HG03442 (cell line): ENCODE measurements around the gene BCAR3.
"Not testable (repeated sequence)": the region's sequence is repeated elsewhere in the genome, so short reads cannot be mapped to it uniquely, and the experiment has no call there.

Experiments
- ATAC-seq: cut with Tn5 transposase; IDR thresholded peaks from one replicate; pipeline ENCODE4 v1.9.1; 2021; ENCODE audit warnings: mild to moderate bottlenecking, moderate library complexity; ENCODE audit not compliant: unreplicated experiment

The BCAR3 gene

DNA sequence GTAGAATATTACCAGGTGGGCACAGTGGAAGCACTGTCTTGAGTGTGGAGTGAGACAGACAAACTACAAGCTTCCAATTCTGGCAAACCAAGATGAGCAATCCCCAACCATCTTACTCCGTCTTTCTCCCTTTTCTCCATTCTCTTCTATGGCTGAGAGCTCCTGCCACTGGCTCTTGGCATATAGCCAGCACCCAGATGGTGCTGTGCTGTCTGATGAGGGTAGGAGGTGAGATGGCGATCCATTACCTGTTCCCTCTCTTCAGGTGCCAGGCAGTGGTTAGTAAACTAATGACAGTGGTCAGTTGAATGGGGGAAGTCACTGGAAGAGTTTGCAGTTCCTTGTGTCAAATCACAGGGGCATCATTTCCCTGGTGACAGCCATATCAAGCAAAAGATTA, 125.3 kb downstream of the BCAR3 start:
- ATAC-seq: no peak

DNA sequence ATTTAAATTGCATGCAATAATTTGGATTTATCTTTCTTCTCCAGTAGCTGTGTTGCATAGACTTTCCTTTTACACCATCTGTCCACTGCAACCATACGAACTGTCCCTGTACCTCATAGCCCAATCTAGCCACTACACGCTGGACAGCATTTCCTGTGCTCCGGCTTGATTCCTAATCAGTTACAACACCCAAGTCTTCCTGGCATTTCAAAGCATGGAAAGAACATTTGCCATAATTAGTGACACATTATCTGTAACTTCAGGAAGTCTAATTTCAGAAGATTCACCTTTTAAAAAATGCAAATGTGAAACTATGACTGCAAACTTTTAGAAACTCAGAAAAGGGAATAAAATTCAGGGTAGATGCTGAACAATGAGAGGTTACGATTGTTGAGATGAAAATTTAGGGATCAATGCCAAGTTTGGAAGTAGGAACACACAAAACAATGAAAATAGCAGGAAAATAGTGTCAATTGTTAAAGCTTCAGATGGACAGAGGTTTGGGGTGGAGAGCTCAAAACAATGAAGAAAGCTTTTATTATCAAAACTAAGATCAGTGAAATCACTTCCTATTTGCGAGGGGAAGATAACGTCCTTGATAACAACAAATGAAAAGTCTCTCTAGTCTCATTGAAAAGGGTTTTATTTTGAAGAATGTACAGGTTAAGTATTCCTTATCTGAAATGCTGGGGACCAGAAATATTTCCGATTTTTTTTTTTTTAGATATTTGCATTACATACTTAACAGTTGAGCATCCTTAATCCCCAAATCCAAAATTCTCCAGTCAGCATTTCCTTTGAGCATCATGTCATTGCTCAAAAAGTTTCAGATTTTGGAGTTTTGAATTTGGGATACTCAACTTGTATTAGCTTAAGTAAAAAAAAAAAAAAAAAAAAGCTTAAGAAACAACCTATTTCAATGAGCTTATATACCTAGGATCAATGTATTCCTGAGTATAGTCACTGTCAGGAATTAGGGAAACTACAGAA, 126.5 kb downstream of the BCAR3 start:
- ATAC-seq: no peak

DNA sequence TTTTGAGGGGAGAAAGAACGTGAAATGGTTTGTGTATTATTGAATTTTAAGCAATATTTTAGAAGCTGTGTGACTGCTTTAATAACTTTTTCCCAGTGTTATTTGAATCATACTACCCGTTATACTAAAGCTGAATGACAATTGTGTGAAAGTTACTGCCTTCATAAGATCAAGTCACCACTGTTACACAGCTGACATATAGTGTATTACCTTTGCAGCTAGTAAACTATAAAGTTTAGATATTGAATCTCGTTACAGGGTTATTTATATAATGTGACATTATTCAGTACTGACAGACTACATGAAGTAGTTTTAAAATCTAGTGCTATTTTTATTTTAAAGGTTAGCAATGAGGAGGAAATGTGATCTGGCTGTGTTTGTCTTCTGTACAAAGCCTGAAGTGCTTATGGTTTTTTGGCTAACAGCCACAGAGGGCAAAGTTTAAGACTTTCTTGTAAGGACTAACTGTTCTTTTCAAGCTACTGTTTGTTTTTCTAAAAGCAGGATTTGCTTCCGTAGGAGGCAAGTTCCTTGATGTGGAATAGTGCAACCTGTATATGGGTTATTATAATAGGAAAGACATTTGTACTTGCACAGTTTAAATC, 127.6 kb downstream of the BCAR3 start:
- not testable (repeated sequence) for ATAC-seq

DNA sequence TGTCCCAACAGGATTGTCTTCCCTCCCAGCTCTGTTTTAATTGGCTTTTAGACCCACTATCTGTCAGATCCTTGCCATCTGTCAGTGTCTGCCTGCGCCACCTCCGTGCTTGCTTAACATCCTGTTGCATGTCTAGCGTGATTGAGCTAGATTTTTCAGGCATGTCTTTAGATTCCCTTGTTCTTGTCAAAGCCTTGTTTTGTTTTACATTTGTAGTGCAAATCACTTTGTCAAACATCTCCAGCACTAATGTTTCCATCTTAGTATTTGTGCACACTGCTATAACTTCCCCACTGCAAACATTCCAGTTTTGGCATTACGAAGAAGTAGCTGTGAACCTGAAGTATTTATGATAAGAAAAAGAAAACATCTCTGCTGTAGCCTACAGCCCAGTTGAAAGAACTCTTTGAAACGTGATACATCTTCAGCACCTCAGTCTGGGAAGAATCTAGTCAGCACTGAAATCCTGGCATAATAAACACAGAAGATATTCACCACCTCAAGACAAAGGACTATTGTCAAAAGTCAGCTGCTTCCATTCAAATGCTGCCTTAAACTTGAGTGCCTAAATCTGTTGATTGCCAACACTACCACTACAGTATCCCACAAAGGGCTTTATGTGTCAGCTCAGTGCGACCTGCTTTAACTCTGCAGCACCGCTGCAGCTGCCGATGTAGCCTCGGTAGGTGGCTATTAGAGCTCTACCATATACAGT, 128.7 kb downstream of the BCAR3 start:
- no peak for ATAC-seq

DNA sequence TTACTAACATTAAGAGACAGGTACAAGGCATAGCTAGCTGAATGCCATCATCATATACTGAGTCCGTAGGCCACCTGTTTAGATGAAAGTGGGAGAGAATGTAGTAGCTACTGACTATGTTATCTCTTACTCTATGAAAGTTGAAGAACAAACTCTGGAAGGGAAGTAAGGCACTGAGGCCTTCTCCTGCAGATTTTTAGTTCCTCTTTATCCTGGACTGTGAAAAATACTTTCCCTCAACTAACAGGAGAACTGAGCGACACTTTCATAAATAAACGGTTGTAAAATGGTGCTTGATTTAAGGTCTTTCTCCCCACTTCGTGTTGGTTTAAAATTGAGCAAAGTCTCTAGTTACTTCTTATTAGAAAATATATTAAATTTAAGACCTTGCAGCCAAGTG, 131.8 kb downstream of the BCAR3 start:
- no peak for ATAC-seq

DNA sequence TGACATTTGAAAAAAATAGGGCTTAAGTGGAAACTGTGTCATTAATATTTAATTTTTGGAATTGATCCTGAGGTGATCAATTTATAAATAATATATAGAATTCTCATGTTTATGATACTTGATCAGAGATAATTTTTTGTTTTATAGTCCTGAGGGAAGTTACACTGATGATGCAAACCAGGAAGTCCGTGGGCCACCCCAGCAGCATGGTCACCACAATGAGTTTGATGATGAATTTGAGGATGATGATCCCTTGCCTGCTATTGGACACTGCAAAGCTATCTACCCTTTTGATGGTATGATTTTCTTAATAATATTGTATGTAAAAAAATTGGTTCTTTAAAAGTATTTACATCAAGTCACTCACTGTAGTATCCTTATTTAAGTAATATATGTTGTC, 132.5 kb downstream of the BCAR3 start:
- ATAC-seq: no peak

DNA sequence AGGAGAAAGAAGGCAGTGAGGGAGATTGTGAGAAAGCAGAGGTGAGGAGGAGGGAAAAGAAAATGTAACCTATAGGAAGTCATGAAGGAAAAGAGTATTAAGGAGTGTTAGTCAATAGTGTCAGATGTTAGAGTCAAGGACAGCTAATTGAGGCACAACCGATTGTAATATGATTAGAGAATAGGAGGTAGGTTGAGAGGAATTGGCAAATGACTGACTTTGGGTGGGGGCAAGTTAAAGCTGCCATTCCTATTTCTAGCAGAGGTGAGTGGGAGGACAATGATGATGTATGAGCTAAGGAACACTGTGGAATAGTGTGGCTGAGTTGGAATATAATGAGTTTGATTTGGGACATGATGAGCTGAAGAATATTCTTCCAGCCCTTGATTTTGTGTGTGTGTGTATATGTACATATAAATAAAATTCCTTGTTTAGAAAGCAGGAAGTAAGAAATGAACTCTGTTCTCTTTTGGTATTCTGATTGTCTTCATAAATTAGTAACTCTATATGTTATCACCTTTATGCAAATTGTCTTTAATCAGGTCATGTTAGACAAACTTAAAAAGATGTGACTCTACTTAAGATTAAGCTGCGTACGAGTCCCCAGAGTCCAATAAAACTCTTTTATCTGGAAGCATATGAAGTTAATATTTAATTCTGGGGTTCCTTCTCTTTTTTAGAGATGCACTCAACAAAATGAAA, 135.3 kb downstream of the BCAR3 start:
- ATAC-seq: no peak

DNA sequence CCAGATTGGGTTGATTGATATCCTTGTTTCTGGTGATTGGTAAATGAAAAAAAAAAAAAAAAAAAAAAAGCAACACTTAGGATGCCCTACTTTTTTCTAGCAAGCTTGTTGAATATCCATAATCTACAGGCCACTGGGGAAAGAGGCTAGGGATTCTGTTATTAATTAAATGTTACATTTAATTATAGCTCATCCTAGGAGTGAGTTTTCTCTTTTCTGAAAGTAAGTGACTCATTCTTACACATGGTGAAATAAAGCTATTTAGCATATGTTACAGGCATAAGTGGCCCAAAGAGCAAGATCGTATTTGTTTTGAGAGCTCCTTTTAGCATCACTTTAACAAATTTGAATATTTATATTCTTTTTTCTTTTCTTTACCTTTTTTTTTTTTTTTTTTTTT, 139.2 kb downstream of the BCAR3 start:
- ATAC-seq: no peak

DNA sequence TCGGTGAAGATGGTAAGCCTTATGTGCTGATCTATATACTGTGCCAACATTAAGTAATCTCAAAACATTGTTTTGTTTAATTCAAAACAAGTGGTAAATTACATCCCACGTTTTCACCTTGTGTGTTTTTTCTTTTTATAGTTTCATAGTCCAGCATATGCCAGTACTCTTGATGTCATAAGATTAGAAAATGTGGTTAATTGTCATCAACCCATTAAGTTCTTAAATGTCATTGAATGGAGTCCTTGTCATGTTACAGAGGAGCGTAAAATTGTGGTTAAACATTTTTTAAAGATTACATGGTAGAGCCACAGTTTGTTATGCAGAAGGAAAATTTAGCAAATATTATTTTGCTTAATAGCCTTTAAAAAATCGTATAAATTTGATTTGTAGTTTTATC, 140.6 kb downstream of the BCAR3 start:
- ATAC-seq: no peak

DNA sequence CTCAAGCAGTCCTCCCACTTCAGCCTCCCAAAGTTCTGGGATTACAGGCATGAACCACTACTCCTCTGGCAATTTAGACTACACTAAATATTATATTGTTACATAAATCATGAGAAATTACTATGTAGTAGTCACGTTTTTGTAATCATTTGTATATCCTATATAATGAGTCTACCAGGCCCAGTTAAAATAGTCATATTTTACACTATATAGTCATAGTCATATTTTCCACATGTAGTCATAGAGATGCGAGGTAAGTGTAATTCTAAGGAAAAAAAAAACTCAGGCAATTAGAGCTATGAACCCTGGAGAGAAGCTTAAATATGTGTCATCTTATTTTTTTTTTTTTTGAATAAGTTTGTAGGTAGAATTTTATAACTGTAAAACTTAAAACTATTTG, 143.7 kb downstream of the BCAR3 start:
- no peak for ATAC-seq

DNA sequence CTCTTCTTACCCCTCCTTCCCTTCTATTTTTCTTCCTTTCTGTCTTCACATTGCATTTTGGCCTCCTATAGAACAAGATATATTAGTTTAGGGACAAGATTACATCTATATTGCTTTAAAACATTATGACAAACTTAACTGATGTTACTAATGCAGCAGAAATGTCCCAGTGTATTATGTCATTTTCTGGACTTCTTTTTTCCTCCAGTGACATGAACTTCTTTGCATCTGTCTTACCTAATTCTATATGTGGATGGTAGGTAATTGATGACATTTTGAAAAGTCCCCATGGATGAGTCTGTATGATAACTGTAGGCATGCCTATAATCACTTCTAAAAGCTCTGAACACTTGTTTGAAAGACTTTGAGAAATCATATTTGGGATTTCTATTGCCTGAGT, 144.2 kb downstream of the BCAR3 start:
- no peak for ATAC-seq

DNA sequence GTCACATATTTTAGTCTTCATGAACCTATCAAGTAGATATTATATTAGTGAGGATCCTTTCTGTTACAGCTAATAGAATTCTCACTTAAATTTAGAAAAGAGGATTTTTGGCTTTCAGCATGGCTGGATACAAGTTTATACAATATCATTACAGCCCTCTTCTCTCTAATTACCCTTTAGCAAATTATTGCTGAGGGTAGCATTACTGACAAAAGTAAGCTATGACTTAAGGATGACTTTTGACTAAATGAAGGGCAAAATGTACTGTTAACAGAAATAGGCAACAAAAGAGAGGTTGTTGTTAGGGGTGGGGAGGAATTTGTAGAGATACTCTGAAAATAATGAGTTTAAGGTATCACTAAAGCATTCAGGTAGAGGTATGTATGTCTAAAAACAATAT, 148.0 kb downstream of the BCAR3 start:
- ATAC-seq: no peak

DNA sequence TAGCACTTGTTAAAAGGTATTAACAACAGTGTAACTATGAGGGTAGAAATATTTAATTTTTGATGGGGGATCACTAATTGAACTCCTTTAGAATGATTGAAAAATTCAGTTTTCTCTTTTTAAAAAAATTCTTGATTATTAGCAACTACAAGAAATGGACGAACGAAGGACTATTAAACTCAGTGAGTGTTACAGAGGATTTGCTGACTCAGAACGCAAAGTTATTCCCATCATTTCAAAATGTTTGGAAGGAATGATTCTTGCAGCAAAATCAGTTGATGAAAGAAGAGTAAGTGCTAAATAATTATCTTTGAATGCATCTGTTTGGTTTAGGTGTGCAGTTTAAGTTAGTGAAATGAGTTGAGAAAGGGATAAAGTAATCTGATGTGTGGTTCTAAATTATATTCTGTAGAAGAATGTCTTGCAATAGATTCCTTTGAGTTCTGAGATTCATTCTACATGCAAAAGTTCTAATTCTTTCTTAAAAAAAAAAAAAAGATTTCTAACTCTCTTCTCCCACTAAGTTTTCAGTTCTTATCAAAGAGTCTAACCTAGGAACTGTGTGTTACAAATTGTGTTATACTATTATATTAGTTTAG, 148.8 kb downstream of the BCAR3 start:
- ATAC-seq: no peak

DNA sequence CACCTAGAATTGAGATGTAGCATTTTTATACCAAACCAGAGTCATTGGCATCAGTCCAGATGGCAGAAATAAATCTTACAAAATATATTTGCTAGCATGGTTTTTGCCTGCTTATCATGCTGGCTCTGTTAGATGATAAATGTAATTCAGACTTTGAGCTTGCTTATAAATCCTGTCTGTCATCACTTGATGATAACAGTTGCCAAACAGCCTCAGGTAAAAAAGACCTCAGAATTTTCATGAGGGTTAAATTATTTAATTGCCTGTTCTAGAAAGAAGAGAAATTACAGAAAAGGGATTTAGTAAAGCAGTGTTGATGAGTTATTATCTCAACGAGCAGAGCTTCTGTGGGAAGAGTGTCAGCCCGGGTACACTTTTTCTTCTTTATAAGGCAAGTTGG, 150.4 kb downstream of the BCAR3 start:
- ATAC-seq: no peak

DNA sequence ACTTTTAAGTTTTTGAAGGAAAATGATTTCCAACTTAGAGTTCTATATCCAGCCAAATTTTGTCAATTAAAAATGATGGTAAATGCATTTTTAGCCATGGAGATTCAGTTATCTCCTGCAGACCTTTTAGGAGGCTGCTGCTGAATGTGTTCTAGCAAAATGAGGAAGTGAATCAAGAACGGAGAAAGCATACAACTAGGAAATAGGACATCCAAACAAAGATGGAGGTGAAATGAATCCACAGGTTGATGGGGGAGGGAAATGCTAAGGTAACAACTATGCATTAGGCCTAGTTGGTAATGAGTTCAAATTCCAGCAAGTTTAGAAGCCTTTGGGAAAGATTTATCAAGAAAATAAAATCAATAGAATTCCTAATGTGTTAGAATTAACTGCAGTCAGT, 153.2 kb downstream of the BCAR3 start:
- no peak for ATAC-seq

DNA sequence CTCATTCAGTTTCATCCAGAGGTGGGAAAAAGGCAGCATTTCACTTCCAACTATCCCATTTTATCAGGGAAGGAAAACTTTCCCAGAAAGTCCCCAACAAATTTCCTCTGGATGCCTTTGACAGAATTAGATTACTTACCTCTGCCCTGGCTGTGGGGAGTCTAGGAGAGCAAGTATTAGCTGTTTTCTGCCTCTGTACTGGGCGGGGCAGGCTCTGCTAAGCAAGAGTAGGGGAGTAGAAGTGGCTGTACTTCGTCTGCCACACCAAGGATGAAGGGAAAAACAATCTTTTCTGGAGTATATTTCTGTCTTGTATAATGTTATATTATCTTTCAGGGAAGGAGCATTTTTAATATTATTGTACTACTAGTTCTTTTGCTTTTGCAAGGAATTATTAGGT, 155.2 kb downstream of the BCAR3 start:
- ATAC-seq: no peak

DNA sequence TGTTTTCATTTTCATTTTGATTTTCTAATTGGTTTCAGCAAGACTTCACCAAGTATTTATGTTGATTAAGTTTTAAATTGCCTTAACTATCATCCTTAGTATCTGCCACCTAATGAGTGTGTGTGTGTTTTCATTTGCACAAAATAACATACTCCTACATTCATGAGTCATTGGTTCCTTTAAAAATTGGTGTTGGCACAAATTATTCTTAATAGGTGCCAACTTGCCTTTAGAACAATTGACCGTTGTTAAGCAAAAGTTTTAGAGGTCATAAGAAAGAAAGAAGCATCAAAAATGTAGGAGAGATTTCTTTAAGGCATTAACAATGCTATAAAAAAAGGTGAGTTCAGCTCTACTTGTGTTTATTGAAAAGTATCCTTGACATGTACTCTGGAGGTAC, 156.2 kb downstream of the BCAR3 start:
- no peak for ATAC-seq

DNA sequence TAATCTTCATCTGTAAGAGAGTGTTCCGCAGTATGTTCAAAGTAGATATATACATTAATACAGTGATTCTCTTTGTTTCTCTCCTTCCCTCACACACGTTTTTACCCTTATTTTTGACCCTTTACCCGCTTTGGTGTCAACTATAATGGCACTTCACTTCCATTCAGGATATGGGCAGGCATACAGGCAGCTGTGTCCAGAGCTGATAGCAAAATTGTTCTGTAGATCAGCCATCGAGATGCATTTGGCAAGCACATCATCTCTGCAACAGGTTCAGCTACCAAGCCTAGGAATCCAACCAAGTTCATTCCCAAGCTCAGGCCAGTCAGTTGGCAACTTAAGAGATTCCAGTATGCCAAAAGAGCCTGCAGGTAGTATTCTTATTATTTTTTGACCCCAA, 158.9 kb downstream of the BCAR3 start:
- ATAC-seq: no peak

DNA sequence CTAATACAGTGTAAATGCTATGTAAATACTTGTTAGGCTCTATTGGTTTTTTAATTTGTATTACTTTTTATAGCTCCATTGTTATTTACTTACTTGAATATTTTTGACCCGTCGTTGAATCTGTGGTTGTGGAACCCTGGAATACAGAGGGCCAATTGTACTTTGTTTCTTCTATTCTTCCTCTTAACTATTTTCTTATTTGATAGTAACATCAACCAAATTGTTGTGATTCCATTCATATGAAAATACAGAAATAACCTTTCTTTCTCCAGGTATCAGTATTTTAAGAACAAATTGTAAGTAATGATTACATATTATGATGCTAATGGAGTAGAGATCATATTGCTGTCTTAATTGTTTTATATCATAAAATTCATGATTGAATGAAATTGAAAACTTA, 160.0 kb downstream of the BCAR3 start:
- ATAC-seq: no peak

DNA sequence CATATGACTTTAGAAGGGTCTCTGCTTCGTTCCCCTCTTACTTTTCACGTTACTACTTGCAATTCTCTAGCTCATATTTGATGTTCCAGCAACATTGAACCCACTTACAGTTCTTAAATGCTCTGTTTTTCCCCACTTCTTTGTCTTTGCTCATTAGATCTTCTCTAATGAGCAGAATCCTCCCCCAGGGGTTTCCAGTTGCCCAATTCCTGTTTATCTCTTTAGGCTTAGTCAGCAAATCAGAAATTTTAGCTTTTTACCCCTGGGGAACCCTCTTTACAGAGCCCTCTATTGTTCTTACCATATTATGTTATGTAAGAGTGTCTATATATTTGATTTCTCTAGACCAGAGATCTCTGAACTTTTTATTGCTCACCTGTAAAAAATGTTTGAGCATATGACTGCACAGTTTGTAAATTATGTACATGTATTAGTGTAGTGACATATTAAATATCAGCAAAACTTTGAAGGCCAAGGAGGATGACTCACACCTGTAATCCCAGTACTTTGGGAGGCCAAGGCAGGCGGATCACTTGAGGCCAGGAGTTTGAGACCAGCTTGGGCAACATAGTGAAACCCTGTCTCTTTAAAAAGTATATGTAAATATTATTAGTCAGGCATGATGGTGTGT, 162.3 kb downstream of the BCAR3 start:
- no peak for ATAC-seq
